Measurements from ENCODE around the gene ROBO2.

ROBO2 gene

DNA sequence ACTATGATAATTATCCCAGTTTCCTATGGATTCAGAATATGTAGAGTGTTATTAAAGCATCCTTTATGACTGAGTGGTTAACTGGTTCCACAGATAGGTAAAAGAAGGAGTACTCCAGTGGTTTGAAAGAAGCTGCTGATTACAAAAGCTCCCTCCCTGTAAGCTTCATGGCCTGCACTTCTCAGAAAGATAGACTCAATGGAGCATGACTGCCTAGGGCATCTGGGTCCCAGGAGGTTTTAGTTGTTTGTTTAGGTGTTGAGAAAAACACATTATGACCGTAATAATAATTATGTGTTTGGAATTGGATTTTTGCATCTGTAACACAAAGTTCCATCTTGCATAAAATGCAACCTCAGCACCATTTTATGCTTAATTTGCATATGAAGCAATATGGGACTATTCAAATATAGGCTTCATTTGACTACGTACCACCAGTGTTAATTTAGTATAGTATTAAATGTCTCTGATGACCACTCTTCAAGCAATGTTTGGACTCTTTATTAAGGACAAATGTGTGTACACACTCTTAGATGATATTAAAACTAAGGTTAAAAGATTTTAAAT is 121.1 kb downstream of the ROBO2 start:
- Histone ChIP-seq H3K4me1 (ENCODE audit: insufficient read depth, low read length) (0 out of 2 replicates have a peak, but pooled peaks cover 6% of the 10 kb centered on the region), H3K9me3 (ENCODE audit: control insufficient read depth, insufficient read depth, low read length) (no peaks in the 10 kb centered on the region), H3K9ac (ENCODE audit: low read depth, low read length) (no peak overlapping the region), H3K36me3 (ENCODE audit: insufficient read depth, low read length) (no peaks in the 10 kb centered on the region)

DNA sequence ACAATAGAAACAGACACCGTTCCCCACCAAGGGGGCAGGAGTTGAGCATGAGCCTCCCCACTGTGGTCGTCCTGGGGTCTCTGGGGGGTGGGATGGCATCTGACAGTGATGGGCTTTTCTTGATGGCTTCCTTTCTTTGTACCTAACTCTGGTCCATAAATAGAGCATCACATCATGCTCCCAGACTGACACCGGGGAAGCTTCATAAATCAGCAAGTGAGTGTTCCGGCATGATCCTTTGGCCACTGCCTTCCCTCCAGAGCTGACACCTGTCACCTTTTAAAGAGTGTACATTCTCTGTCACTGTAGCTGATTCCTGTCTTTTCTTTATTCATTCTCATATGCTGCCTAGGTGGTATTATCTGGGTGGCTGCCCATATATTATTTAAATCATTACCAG is 129.9 kb downstream of the ROBO2 start:
- Histone ChIP-seq H3K9me3 (ENCODE audit: control insufficient read depth, insufficient read depth, low read length) (no peaks in the 10 kb centered on the region), H3K36me3 (ENCODE audit: insufficient read depth, low read length) (no peaks in the 10 kb centered on the region), H3K4me1 (ENCODE audit: insufficient read depth, low read length) (no peaks in the 10 kb centered on the region), H3K9ac (ENCODE audit: low read depth, low read length) (no peak overlapping the region)

- Histone ChIP-seq H3K36me3 (ENCODE audit: insufficient read depth, low read length) (no peaks in the 10 kb centered on the region), H3K4me1 (ENCODE audit: insufficient read depth, low read length) (no peaks in the 10 kb centered on the region), H3K9me3 (ENCODE audit: control insufficient read depth, insufficient read depth, low read length) (no peaks in the 10 kb centered on the region), H3K9ac (ENCODE audit: low read depth, low read length) (no peak overlapping the region)
These were observed 131.1 kb downstream of the ROBO2 start for GRCh38 chr3:77171026-77171425.

DNA sequence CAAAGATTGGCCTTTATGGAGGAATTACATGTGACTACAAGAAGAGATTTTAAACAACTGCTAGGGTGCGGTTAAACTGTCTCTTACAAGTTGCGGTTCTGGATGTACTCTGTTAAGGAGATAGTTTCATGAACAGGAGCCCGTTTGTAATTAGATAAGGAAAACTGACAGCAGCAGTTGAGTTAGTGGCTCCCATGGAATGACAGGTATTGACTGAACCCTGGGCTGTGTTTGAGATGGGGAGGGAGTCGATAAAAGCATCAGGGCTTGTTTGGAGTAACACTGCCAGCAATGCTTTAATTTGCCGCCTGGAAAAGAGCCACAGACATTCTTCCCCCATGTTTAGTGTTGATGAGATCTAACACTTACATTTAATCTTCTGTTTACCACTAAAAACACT is 139.9 kb downstream of the ROBO2 start:
- H3K9ac ChIP-seq (ENCODE audit: low read depth, low read length) = no peak overlapping the region
- no peaks in the 10 kb centered on the region for H3K9me3 ChIP-seq (ENCODE audit: control insufficient read depth, insufficient read depth, low read length)
- no peaks in the 10 kb centered on the region for H3K36me3 ChIP-seq (ENCODE audit: insufficient read depth, low read length)
- no peaks in the 10 kb centered on the region for H3K4me1 ChIP-seq (ENCODE audit: insufficient read depth, low read length)

DNA sequence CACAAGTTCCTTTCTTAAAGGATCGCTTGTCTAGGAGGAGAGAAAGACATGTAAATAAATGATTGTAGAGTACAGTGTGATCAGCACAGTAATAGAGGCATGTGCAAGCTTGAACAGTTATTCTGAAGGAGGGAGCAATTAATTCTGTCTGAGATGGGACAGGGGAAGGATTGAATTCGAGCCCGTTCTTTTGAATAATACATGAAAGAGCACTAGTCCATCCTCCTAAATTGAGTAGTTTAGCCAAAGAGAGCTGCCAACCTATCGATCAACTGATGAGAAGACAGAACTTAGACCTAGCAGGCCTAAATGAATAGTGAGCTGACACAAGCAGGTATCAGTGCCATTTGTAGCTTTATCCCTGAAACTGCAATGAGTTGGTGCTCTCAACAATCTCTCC is 142.4 kb downstream of the ROBO2 start:
- Histone ChIP-seq H3K36me3 (ENCODE audit: insufficient read depth, low read length) (no peaks in the 10 kb centered on the region), H3K4me1 (ENCODE audit: insufficient read depth, low read length) (0 out of 2 replicates have a peak, but pooled peaks cover 8% of the 10 kb centered on the region), H3K9me3 (ENCODE audit: control insufficient read depth, insufficient read depth, low read length) (no peaks in the 10 kb centered on the region), H3K9ac (ENCODE audit: low read depth, low read length) (no peak overlapping the region)

DNA sequence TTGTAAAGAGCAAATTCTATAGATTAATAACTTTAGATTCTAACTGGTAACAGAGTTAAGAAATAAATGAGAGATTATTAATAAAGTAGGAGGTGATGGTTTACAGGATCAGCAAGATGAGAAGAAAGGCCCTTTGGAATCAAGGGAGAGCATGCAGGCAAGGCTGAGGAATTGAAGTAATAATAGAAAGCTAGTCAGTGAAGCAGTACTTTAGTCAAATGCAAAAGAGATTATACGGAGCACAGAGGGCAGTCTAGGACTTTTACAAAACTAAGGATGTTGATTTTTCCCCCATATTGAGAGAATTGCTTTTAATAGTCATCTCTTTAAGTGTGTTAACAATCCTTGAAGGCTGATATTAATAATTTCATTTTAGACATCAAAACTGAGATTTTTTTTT is 146.4 kb downstream of the ROBO2 start:
- H3K9ac ChIP-seq (ENCODE audit: low read depth, low read length) = no peak overlapping the region
- no peaks in the 10 kb centered on the region for H3K9me3 ChIP-seq (ENCODE audit: control insufficient read depth, insufficient read depth, low read length)
- H3K4me1 ChIP-seq (ENCODE audit: insufficient read depth, low read length) = 0 out of 2 replicates have a peak, but pooled peaks cover 8% of the 10 kb centered on the region
- no peaks in the 10 kb centered on the region for H3K36me3 ChIP-seq (ENCODE audit: insufficient read depth, low read length)

- Histone ChIP-seq H3K9ac (ENCODE audit: low read depth, low read length) (no peak overlapping the region), H3K9me3 (ENCODE audit: control insufficient read depth, insufficient read depth, low read length) (no peaks in the 10 kb centered on the region), H3K36me3 (ENCODE audit: insufficient read depth, low read length) (no peaks in the 10 kb centered on the region), H3K4me1 (ENCODE audit: insufficient read depth, low read length) (0 out of 2 replicates have a peak, but pooled peaks cover 8% of the 10 kb centered on the region)
These were observed 146.8 kb downstream of the ROBO2 start for GRCh38 chr3:77186728-77187127.

DNA sequence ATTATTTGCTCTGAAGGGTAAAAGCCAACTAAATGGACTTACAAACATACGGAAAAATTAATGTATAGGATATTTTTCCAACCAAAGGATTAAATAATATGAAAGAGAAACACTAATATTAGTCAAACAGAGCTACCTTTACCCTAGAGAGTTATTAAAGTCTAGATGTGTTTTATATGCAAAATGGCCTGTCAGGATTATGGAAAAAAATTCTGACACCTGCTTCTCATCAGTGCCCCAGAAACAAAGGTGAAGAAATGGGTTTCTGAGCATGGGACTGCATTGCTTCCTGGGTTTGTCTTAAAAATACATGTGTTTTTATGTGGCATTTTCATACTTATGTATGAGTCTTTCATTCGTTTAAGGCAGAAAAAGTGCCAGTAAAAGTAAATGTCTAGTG is 148.3 kb downstream of the ROBO2 start:
- Histone ChIP-seq H3K9ac (ENCODE audit: low read depth, low read length) (no peak overlapping the region), H3K4me1 (ENCODE audit: insufficient read depth, low read length) (0 out of 2 replicates have a peak, but pooled peaks cover 8% of the 10 kb centered on the region), H3K9me3 (ENCODE audit: control insufficient read depth, insufficient read depth, low read length) (no peaks in the 10 kb centered on the region), H3K36me3 (ENCODE audit: insufficient read depth, low read length) (no peaks in the 10 kb centered on the region)

DNA sequence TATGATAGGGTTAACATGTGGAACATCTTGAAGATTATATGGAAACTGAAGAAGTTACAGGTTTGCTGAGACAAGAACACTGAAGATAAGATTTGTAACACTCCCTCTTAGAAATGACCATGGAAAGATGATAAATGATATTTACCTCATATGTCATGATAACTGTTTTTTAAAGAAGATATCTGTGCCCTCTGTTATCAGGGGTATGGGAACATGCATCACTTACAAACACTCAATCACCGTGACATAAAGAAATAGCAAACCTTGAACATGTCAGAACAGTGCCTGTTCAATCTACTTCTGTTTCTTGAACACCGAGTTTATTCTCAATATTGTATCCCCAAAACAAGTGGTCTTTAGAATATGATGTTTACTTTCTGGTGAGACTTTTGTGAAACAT is 149.4 kb downstream of the ROBO2 start:
- Histone ChIP-seq H3K9ac (ENCODE audit: low read depth, low read length) (no peak overlapping the region), H3K4me1 (ENCODE audit: insufficient read depth, low read length) (0 out of 2 replicates have a peak, but pooled peaks cover 8% of the 10 kb centered on the region), H3K36me3 (ENCODE audit: insufficient read depth, low read length) (no peaks in the 10 kb centered on the region), H3K9me3 (ENCODE audit: control insufficient read depth, insufficient read depth, low read length) (no peaks in the 10 kb centered on the region)

GRCh38 chr3:77189684-77190083 is 149.8 kb downstream of the ROBO2 start:
- Histone ChIP-seq H3K9ac (ENCODE audit: low read depth, low read length) (no peak overlapping the region), H3K4me1 (ENCODE audit: insufficient read depth, low read length) (0 out of 2 replicates have a peak, but pooled peaks cover 8% of the 10 kb centered on the region), H3K36me3 (ENCODE audit: insufficient read depth, low read length) (no peaks in the 10 kb centered on the region), H3K9me3 (ENCODE audit: control insufficient read depth, insufficient read depth, low read length) (no peaks in the 10 kb centered on the region)

DNA sequence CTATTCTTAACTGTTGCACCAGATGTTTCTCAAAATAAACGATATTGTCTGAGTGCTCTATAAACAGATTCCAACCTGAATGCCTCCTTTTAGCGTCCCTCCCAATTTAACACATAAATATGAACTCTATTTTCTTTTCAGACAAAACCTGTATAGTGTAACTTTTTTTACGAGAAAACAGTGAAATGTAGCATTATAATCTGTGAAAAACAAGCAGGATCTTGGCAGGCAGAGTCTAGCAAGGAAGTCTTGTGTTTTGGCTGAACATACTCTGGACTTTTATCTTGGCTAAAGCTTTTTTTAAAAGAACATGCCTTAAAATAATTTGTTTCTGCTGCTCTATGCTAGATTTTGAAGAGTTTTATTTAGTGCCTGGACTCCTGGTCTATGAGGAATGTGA is 150.5 kb downstream of the ROBO2 start:
- Histone ChIP-seq H3K4me1 (ENCODE audit: insufficient read depth, low read length) (0 out of 2 replicates have a peak, but pooled peaks cover 8% of the 10 kb centered on the region), H3K36me3 (ENCODE audit: insufficient read depth, low read length) (no peaks in the 10 kb centered on the region)

GRCh38 chr3:77191014-77191413 is 151.1 kb downstream of the ROBO2 start:
- Histone ChIP-seq H3K36me3 (ENCODE audit: insufficient read depth, low read length) (no peaks in the 10 kb centered on the region), H3K4me1 (ENCODE audit: insufficient read depth, low read length) (0 out of 2 replicates have a peak, but pooled peaks cover 6% of the 10 kb centered on the region), H3K9me3 (ENCODE audit: control insufficient read depth, insufficient read depth, low read length) (no peaks in the 10 kb centered on the region), H3K9ac (ENCODE audit: low read depth, low read length) (no peak overlapping the region)

More for the DNA sequence above, 150.5 kb downstream of the ROBO2 start:
- Histone ChIP-seq H3K9me3 (ENCODE audit: control insufficient read depth, insufficient read depth, low read length) (no peaks in the 10 kb centered on the region), H3K9ac (ENCODE audit: low read depth, low read length) (no peak overlapping the region)

DNA sequence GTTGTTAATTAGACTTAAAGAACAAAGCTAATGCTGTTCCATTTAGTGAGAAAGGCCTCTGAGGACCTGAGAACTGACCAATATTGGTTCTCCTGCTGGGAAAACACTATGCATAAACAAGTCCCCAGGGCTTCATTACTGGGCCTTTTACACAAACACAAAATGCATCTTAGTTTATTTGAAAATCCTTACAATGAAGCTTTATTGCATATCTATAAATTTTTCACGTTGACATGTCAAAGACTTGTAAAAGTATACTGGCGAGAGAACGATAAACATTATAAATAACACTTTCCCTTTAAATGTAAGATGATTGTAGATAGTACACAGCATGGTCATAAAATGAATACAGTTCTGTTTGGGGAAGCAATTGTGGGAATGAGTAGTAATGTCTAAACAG is 151.7 kb downstream of the ROBO2 start:
- no peaks in the 10 kb centered on the region for H3K4me1 ChIP-seq (ENCODE audit: insufficient read depth, low read length)
- no peaks in the 10 kb centered on the region for H3K9me3 ChIP-seq (ENCODE audit: control insufficient read depth, insufficient read depth, low read length)
- H3K9ac ChIP-seq (ENCODE audit: low read depth, low read length) = no peak overlapping the region
- no peaks in the 10 kb centered on the region for H3K36me3 ChIP-seq (ENCODE audit: insufficient read depth, low read length)

DNA sequence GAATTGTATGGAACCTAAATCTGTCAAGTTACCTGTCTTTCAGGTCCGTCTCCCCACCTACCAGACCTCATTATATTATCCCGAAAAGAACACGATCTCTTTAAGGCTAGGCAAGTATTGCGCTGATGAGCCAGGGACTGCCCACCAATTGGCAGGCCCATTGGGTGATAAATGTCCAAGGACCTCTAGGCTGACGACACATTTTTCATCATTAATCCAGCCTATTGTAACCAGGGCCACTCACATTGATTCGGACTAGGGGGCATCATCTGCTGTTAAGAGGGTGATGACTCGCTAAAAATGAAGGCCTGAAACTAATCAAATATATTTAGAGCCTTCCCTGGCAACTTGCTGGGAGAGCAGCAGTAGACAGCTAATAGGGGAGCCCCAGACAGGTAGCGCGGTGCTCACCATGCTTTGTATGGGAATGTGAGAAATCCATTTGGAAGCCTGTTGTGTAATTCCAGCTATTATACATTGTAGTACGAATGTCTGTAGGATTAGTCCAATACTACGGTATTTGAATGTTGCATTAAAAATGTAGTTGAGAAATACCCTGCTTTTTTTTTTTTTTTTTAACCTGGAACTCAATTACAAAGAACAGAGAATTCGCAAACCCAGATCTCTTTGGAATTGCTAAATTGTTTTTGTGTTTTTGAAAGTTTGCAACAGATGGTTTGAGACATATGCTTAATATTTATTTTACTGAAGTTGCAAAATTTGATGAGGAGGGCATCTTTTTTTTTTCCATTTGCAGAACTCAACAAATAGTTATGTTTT is 156.1 kb downstream of the ROBO2 start:
- H3K4me1 ChIP-seq (ENCODE audit: insufficient read depth, low read length) = no peaks in the 10 kb centered on the region
- H3K9ac ChIP-seq (ENCODE audit: low read depth, low read length) = no peak overlapping the region
- H3K36me3 ChIP-seq (ENCODE audit: insufficient read depth, low read length) = no peaks in the 10 kb centered on the region
- H3K9me3 ChIP-seq (ENCODE audit: control insufficient read depth, insufficient read depth, low read length) = no peaks in the 10 kb centered on the region

DNA sequence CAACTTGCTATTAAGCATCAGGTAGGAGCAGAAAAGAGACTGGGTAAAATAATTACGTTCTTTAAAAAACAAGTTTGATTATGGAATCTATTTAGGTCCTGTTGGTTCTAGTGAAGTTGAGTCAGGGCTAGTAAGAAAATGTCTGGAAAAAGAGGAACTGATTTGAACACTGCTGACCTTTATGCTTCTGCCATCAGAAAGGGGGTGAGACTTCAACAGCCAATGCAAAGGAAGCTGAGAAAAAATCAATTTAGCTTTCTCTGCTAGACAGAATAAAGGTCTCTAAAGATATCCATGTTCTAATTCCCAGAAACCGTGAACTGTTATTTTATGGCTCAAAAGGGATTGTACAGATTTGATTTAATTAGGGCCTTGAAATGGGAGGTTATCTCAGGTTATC is 157.5 kb downstream of the ROBO2 start:
- Histone ChIP-seq H3K4me1 (ENCODE audit: insufficient read depth, low read length) (no peaks in the 10 kb centered on the region), H3K9me3 (ENCODE audit: control insufficient read depth, insufficient read depth, low read length) (no peaks in the 10 kb centered on the region), H3K9ac (ENCODE audit: low read depth, low read length) (no peak overlapping the region), H3K36me3 (ENCODE audit: insufficient read depth, low read length) (no peaks in the 10 kb centered on the region)

Measured in ES-I3 (cell line).